Neuron (in vitro differentiated cells): ENCODE results near the gene BIVM.
A peak's percentile ranks its signal among the peaks of the same experiment; 100 is the strongest.

Experiments
- H2AFZ ChIP-seq: one replicate; pipeline ENCODE4 v1.6.1; 2013; ENCODE audit warnings: low read depth, mild to moderate bottlenecking, inconsistent platforms, low read length, moderate library complexity
- H3K27me3 ChIP-seq: one replicate; pipeline ENCODE4 v1.6.1; 2013; ENCODE audit warnings: low read length; ENCODE audit not compliant: insufficient read depth
- H3K36me3 ChIP-seq: one replicate; pipeline ENCODE4 v1.6.1; 2013; ENCODE audit warnings: low read length; ENCODE audit not compliant: insufficient read depth
- H3K4me1 ChIP-seq: one replicate; pipeline ENCODE4 v1.6.1; 2013; ENCODE audit warnings: low read length; ENCODE audit not compliant: insufficient read depth
- H3K4me3 ChIP-seq: 2 replicates; pipeline ENCODE4 v1.5.1; 2013; ENCODE audit warnings: mild to moderate bottlenecking, low read length, moderate library complexity
- H3K9me3 ChIP-seq: one replicate; pipeline ENCODE4 v1.6.1; 2013; ENCODE audit warnings: low read length

The BIVM gene, protein sequence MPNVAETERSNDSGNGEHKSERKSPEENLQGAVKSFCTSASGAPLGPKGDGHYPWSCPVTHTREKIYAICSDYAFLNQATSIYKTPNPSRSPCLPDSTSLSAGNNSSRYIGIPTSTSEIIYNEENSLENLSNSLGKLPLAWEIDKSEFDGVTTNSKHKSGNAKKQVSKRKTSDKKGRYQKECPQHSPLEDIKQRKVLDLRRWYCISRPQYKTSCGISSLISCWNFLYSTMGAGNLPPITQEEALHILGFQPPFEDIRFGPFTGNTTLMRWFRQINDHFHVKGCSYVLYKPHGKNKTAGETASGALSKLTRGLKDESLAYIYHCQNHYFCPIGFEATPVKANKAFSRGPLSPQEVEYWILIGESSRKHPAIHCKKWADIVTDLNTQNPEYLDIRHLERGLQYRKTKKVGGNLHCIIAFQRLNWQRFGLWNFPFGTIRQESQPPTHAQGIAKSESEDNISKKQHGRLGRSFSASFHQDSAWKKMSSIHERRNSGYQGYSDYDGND

DNA sequence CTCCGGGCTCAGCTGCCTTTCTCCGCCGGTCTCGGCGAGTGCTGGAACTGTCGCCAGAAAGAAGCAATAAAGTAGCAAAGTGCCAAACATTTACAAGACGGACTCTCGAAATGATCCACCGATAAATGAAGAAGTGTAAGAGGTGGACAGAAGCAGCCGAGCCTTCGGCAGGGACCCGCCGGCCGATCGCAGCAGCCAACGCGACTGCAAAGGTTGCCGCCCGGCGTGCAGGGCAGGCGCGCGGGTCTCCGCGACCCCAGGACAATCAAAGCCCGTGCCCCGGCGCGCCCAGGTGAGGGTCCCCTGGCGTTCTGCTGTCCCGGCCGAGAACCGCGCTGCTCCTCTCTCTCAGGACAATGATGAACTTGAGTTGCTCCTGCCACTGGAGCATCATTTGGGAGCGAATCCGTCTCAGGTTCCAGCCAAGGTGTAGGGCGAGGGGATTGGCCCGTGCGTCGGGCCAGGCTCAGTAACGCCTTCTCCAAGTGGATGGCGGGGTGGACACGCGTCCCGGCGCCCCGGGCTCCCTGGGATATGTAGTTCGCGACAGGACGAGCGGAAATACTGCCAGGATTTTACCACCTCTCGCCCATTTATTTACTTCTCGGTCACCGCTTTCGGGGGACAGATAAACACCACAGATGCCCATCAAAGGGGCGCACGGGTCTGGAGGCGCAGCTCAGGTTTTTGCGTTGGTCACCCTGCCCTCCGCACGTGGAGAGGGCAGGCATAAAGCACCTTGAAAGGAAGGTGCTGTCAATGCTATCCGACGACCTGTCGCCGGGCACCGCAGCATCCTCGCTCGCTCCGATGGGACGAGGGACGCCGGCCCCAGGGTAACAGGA lies at the start of gene BIVM, which contains the start of gene POGLUT2:
Gene BIVM, plus strand, starts transcription at position 539 of the 845 bp plus-strand sequence. CDS start 8,149 bp downstream, outside the sequence.
Gene POGLUT2, minus strand, starts transcription at position 396 of the 845 bp plus-strand sequence. Its CDS starts 306 bp downstream, at position 90.
- Histone ChIP-seq H3K36me3 (peaks cover 8% of the 10 kb centered on the region), H3K4me3 (peak within 1 kb of the TSS; percentile 72), H3K4me1 (peaks cover 8% of the 10 kb centered on the region), H2AFZ (peak within 1 kb of the TSS; percentile 83), H3K27me3 (no peaks in the 10 kb centered on the region), H3K9me3 (no peaks in the 10 kb centered on the region)

DNA sequence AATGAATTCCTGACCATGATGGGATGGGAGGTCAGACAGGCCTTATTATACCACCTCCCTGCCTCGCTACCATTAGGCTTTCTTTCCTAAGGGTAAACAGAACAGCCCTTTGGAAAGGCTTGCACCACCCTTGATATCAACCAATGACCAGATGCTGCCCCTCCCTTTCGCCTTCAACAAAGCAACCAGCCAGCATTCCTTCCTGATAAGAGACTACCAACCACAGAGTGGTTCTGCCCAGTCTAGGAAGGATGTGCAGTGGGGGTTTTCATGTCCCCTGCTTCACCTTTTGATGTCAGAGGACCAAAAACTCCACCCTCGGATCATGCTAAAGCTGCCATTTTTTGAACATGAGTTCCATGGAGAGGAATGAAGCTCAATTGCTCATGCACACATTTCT lies 47.0 kb upstream of the BIVM start:
- Histone ChIP-seq H3K9me3 (no peaks in the 10 kb centered on the region), H3K27me3 (no peaks in the 10 kb centered on the region), H3K36me3 (no peaks in the 10 kb centered on the region), H3K4me1 (no peaks in the 10 kb centered on the region), H2AFZ (no peak overlapping the region), H3K4me3 (no peak overlapping the region)

DNA sequence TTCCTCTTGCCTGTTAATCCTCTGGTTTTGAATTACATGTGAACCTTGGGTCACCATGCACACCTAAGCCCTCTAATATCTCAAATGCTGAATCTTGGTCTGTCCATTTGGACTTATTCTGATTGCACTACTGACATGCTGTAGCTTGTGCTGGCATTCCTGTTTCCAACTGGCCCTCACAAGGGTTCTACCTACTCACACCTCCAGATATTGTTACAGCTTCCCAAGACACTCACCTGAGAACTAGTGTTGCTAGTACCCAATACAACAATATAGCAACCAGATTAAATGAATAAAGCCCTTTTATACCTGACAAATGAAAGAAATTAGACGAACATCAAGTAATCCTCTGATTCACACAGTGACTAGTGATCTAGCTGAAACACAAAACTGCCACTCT lies 41.9 kb upstream of the BIVM start:
- Histone ChIP-seq H2AFZ (no peak overlapping the region), H3K9me3 (no peaks in the 10 kb centered on the region), H3K4me3 (no peak overlapping the region), H3K27me3 (no peaks in the 10 kb centered on the region), H3K36me3 (no peaks in the 10 kb centered on the region), H3K4me1 (no peaks in the 10 kb centered on the region)

DNA sequence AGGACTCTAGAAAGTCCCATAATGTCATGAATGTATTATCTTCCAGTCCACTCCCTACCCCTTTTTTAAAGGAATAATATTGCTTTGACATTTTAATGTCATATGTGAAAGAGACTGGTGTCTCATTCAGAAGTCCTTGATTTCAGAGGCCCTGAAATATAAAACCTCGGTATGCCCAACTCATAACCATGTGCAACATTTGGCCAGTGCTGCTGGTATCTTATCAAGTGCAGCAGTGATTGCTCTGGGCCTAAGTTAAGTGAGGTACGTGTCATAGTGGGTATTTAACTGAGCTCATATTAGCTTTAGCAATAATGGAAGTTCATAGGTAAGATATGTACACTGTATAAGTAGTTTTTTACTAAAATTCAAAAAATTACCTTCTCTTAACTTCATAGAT lies 40.1 kb upstream of the BIVM start:
- Histone ChIP-seq H3K4me1 (no peaks in the 10 kb centered on the region), H2AFZ (no peak overlapping the region), H3K27me3 (no peaks in the 10 kb centered on the region), H3K9me3 (no peaks in the 10 kb centered on the region), H3K36me3 (no peaks in the 10 kb centered on the region), H3K4me3 (no peak overlapping the region)

DNA sequence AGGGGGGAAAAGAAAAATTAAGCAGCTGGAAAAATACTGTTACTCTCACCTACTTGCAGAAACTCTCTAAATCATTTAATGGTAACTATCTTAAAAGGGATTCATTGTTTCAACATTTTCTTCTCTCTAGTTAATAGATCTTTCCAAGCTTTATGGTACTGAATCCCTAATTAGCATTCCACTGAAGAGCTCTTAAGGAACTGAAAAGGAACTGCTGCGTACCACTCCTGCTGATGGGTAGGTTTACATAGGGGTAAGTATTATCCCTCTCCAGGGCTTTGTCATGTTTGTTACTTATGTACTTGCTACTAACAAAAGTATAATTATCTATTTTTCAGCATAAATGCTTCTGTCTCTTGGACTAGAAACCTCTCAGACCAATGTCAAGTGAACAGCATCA lies 37.8 kb upstream of the BIVM start:
- Histone ChIP-seq H3K36me3 (no peaks in the 10 kb centered on the region), H3K9me3 (no peaks in the 10 kb centered on the region), H3K27me3 (no peaks in the 10 kb centered on the region), H2AFZ (no peak overlapping the region), H3K4me1 (no peaks in the 10 kb centered on the region), H3K4me3 (no peak overlapping the region)

DNA sequence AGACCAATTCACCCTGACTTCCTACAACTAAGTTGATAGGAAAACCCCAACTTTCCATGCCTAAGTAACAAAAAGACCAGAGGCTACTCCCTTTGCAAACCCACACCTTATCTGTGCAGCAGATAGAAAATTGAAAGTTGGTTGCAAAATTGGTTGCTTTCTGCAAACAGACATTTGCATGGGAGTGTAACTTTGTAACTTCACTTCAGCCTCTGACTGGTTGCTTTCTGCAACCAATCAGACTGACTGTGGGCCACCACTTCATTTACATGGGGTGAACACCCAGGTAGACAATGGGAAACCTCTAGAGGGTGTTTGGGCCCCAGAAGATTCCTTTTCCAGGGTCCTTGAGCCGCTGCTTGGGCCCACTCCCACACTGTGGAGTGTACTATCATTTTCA lies 35.2 kb upstream of the BIVM start:
- H2AFZ ChIP-seq: no peak overlapping the region
- no peaks in the 10 kb centered on the region for H3K4me1 ChIP-seq
- no peaks in the 10 kb centered on the region for H3K9me3 ChIP-seq
- H3K4me3 ChIP-seq: no peak overlapping the region
- no peaks in the 10 kb centered on the region for H3K27me3 ChIP-seq
- no peaks in the 10 kb centered on the region for H3K36me3 ChIP-seq

DNA sequence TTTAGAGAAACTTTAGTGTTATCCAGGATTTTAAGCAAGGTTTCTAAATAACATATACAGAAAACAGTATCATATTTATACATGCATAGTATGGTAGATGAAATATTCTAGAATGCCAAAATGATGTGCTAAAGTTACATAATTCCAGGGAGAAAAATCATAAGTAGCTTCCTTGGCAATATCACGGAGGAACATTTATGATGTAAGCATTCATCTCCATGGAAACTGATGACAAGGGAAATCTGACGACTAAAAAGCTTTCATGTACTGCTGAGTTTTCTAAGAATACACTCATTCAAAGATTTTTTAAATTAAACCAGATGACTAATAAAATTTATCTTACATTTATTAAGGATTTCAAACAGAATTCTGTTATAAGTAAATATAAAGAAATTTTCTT lies 30.0 kb upstream of the BIVM start:
- Histone ChIP-seq H3K4me1 (no peaks in the 10 kb centered on the region), H3K27me3 (no peaks in the 10 kb centered on the region), H2AFZ (no peak overlapping the region), H3K4me3 (no peak overlapping the region), H3K36me3 (no peaks in the 10 kb centered on the region), H3K9me3 (peaks cover 2% of the 10 kb centered on the region)

DNA sequence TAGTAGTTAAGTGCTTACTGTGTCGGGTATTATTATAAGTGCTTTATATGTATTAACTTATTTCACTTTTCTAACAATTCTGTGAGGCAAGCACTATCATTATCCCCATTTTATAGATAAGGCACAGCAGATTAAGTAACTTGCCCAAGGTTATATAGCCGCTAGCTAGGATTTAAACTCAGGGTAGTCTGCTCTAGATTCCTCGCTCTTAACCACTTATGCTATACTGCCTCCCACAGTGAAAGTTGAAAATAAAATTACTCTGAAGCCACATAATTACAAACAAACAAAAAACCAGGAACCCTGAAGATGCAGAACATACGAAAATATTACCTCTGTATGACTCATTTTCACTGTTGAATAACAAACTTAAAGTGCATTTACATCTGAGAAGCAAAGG lies 29.2 kb upstream of the BIVM start:
- H3K4me1 ChIP-seq: no peaks in the 10 kb centered on the region
- no peaks in the 10 kb centered on the region for H3K27me3 ChIP-seq
- H3K36me3 ChIP-seq: no peaks in the 10 kb centered on the region
- no peak overlapping the region for H3K4me3 ChIP-seq
- H2AFZ ChIP-seq: no peak overlapping the region
- peaks cover 6% of the 10 kb centered on the region for H3K9me3 ChIP-seq

DNA sequence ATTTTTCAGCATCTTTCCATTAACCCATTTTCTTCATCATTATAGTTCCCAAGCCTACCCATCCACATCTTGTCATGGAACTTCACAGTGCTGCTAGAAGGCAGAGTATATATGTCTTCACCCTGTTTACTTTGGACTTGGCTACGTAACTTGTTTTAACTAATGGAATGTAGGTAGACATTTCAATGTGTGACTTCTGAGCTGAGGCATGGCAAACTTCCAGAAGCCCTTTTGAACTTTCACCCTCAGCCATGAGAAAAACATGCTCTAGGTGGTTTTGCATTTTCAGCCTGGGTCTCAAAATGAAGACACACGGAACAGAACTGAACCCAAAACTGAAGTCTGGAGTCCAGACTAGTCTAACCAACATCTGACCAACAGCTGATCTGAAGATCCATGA lies 28.5 kb upstream of the BIVM start:
- H2AFZ ChIP-seq: no peak overlapping the region
- peaks cover 6% of the 10 kb centered on the region for H3K9me3 ChIP-seq
- H3K4me1 ChIP-seq: no peaks in the 10 kb centered on the region
- no peak overlapping the region for H3K4me3 ChIP-seq
- H3K27me3 ChIP-seq: no peaks in the 10 kb centered on the region
- H3K36me3 ChIP-seq: no peaks in the 10 kb centered on the region

DNA sequence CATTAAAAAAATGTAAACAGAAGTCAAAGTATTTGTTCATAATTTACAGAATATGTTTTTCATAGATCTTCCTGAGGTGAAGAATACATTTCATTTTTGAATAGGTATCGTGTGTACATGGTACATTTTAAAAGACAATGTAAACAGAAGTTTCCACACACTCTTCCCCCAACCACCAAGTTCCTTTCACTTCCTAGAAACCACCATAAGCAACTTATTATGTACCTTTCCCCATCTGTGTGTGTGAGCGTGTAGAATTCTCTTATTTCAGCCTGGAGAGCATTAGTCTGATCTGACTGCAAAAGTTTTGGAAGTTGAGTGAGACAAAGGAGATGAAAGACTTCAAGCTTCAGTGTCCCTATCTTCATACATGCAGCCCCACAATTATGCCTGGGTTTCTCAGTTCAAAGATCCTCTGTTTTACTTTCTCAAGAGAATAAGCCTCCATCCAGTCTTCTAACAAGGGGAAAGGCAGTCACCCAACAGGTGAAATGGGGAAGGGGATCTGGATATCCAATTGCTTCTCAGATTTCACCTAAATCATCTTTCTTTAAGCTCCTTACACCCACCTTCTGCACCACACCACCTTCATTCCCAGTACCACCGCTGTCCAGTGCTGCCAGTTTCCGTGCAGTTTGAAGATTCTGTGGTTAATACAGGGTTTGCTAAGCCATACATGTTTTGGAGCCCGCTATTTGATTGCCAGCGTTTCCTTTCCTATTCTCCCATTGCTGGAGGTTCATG lies 27.4 kb upstream of the BIVM start:
- Histone ChIP-seq H3K4me1 (no peaks in the 10 kb centered on the region), H3K4me3 (no peak overlapping the region), H3K36me3 (no peaks in the 10 kb centered on the region), H3K27me3 (no peaks in the 10 kb centered on the region), H2AFZ (no peak overlapping the region), H3K9me3 (peaks cover 6% of the 10 kb centered on the region)

DNA sequence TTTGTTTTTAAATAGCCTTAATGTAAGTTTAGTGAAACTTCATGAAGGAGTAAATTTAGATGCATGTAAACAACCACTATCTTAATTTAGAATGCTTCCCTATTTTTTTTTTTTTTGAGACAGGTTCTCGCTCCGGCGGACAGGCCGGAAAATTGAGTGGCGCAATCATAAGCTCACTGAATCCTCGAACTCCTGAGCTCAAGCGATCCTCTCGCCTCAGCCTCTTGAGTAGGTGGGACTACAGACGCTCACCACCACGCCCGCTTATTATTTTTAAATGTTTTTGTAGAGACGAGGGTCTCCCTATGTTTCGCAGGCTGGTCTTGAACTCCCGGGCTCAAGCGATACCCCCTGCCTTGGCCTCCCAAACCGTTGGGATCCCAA lies 26.9 kb upstream of the BIVM start:
- Histone ChIP-seq H3K9me3 (peaks cover 6% of the 10 kb centered on the region), H2AFZ (no peak overlapping the region), H3K27me3 (no peaks in the 10 kb centered on the region), H3K4me1 (no peaks in the 10 kb centered on the region), H3K4me3 (no peak overlapping the region), H3K36me3 (no peaks in the 10 kb centered on the region)

DNA sequence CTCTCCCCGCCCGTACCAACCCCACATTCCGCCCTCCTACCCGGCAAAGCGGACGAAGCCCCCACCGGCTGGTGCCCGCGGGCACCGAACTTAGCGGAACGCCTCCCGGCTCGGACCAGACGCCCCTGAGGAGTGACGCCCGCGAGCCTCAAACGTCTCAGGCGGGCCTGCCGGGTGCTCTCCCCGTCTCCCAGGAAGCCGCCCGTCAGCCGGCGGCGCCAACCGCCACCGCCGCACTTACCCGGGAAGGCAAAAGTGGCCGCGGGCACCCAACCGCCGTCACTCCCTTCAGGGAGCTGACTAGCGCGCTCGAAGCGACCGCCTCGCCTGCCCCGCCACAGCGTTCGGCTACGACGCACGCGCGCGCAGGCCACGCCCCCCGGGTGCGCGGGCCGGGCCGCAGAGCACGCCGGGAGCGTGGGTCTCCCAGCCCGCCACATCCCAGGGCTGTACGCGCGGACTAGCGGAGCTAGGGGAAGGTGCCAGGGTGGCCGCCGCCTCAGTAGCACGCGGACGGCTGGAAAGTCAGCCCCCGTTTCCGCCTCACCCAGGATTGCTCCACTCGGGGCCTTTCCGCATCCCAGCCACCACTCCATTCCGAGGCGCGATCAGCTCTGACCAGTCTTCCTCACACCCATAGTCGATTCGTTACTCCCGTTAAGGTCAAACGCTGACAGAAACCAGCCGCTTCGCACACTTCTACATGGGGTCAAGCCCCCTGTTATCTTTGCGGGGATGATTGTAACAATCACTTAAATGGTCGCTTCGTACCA lies 25.3 kb upstream of the BIVM start, which contains the start of gene TEX30:
Gene TEX30, minus strand, starts transcription at position 346 of the 773 bp plus-strand sequence. CDS start 3,760 bp downstream, outside the sequence.
- H3K27me3 ChIP-seq: no peaks in the 10 kb centered on the region
- no peak within 1 kb of the TSS for H2AFZ ChIP-seq
- no peaks in the 10 kb centered on the region for H3K36me3 ChIP-seq
- no peak within 1 kb of the TSS for H3K4me3 ChIP-seq
- H3K4me1 ChIP-seq: no peaks in the 10 kb centered on the region
- peaks cover 6% of the 10 kb centered on the region for H3K9me3 ChIP-seq
